Measurements from ENCODE around the gene SPR.

DNA sequence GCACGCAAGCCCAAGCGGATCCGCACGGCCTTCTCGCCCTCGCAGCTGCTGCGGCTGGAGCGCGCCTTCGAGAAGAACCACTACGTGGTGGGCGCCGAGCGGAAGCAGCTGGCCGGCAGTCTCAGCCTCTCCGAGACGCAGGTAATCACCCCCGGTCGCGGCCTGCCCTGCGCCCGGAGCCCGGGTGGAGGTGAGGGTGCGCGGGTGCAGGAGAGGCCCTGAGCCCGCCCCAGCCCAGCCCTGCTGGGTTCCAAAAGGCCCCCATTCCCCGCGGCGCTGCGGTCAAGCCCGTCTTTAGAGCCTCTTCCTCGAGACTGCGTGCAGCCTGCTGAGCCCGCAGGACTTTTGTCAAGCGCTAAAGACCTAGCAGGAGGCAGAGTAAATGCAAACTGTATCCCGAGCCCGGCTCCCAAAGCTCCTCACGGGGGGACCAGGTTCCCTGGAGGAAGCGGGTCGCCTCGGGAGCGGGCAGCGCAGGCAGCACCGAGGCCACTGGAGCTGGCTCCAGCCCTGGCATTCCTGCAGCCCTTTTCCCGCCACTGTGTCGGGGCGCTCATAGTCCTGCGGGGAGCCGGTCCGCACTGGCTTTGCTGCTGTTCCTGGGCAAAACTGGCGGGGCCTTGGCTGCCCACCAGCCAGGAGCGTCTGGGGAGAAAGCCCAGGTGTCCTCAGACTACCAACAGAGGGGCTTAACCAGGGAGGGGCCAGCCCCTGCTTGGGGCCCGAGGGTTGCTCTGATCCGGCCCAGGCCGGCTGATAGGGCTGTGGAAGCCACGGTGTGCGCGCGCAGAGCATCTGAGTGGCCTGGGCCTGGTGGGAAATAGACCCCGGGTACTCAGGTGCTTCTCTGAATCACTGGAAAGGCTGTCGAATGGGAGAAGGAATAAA, 37.4 kb downstream of the SPR start:
- TF ChIP-seq, protein P1, sequence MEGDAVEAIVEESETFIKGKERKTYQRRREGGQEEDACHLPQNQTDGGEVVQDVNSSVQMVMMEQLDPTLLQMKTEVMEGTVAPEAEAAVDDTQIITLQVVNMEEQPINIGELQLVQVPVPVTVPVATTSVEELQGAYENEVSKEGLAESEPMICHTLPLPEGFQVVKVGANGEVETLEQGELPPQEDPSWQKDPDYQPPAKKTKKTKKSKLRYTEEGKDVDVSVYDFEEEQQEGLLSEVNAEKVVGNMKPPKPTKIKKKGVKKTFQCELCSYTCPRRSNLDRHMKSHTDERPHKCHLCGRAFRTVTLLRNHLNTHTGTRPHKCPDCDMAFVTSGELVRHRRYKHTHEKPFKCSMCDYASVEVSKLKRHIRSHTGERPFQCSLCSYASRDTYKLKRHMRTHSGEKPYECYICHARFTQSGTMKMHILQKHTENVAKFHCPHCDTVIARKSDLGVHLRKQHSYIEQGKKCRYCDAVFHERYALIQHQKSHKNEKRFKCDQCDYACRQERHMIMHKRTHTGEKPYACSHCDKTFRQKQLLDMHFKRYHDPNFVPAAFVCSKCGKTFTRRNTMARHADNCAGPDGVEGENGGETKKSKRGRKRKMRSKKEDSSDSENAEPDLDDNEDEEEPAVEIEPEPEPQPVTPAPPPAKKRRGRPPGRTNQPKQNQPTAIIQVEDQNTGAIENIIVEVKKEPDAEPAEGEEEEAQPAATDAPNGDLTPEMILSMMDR (conservative IDR thresholded peaks at IDR 0.05; ENCODE audit: low read depth, low read length): no peak
- peak; percentile 98 for TF ChIP-seq EZH2 (IDR thresholded peaks at IDR 0.05; ENCODE audit: borderline replicate concordance, low read depth, low read length, poor library complexity, severe bottlenecking)

Measured in A673 (cell line).